HCT116 (cell line): ENCODE data around the gene NPIPB9.
"Not testable (repeated sequence)": the region's sequence is repeated elsewhere in the genome, so short reads cannot be mapped to it uniquely, and the experiment has no call there.

Experiments
- ELF1 ChIP-seq: IDR thresholded peaks from 2 replicates; pipeline ENCODE4 v1.6.1; 2012; ENCODE audit warnings: low read depth, borderline replicate concordance
- POLR2A ChIP-seq: IDR thresholded peaks from 2 replicates; pipeline ENCODE4 v1.7.0; 2011; ENCODE audit warnings: borderline replicate concordance; ENCODE audit not compliant: insufficient read depth, insufficient read length; ENCODE audit errors: extremely low read depth
- POLR2AphosphoS5 ChIP-seq: IDR thresholded peaks from 2 replicates; pipeline ENCODE4 v1.6.1; 2011; ENCODE audit warnings: mild to moderate bottlenecking, low read depth, low read length, moderate library complexity
- ZNF274 ChIP-seq: fragments of 200-500 bp; sonication (Bioruptor generic); IDR thresholded peaks from 2 replicates; pipeline ENCODE4 v1.6.1; 2014; ENCODE audit warnings: mild to moderate bottlenecking, low read depth, low read length, inconsistent platforms

DNA sequence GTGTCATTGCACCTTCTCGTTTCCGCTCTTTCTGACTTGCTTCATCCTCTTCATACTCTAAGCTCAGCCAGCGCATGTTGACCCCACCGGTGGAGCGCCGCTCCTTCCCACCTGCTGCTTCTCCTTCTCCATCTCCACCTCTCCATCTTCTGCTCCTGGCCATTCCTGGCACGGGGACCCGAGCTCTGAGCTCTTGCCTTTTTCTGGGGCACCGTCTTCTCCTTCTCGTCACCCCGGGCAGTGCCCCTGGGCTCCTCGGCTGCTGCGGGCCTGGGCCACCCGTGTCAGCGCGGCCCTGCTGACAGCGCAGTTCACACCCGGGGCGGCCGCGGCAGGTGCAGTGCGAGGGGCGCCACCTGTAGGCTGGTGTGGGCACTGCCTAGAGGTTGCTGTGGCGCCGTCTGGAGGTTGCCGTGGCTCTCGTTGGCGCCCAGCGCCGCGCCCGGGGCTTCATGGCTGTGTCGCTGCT, 1.6 kb upstream of the NPIPB9 start:
- TF ChIP-seq POLR2AphosphoS5, POLR2A, ZNF274, ELF1: not testable (repeated sequence)
